Measurements from ENCODE around the gene LENG9. TPM values are rescaled to one million over a fixed set of nuclear protein-coding genes. Genes with fewer than 3 reads are reported as not detected.

The LENG9 gene
- total RNA-seq, 4 donors from 2014 or later: 2.6 to 9.1 (median 4.5) TPM

DNA sequence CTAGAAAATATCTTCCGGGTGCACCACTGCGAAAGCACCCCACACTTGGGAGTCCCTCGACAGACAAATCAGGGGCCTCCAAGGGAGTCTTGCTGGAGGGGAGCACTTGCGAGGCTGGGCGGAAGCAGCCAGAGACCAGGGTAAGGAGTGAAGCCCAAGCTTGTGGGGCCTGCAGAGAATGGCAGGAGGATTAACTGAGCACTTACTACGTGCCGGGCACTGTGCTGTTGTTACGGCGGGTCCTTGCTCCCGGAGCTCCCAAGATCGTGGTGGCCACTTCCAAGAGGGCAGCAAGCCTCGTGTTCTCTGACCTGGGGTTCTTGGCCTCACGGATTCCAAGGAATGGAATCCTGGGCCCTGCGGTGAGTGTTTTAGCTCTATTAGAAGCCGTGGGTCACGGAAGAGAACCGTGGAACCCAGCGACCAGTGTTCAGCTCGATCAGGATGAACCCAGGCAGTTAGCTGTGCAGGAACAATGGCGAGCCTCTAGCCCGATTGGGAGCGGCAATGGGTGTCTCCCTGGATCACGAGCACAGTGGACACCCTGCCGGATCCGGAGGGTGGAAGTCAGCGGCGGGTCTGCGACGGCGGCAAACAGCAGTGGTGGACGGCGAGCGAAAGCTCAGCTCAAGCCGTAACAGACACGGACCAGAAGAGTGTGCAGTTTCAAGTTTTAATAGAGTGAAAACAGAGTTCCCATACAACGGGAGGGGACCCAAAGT, 38.8 kb downstream of the LENG9 start:
- Histone ChIP-seq H3K4me1 (peaks cover 0 to 16% (median 0%) of the 10 kb centered on the region in 3 donors), H3K9me3 (no peaks in the 10 kb centered on the region), H3K4me3 (no peak overlapping the region), H3K36me3 (no peaks in the 10 kb centered on the region), H3K27ac (no peak overlapping the region), H3K27me3 (peaks cover 95% of the 10 kb centered on the region)
- TF ChIP-seq EP300 (IDR thresholded peaks at IDR 0.05) (no peak), POLR2A (IDR thresholded peaks at IDR 0.05) (no peak), POLR2AphosphoS5 (IDR thresholded peaks at IDR 0.05) (no peak), CTCF (IDR thresholded peaks at IDR 0.05) (no peak)
- no peak for ATAC-seq
- WGBS, 2 donors (ENCODE audit: low coverage in 1 of 2): 65 to 85% methylated on average over 4 to 10 of the region's 36 CpGs

DNA sequence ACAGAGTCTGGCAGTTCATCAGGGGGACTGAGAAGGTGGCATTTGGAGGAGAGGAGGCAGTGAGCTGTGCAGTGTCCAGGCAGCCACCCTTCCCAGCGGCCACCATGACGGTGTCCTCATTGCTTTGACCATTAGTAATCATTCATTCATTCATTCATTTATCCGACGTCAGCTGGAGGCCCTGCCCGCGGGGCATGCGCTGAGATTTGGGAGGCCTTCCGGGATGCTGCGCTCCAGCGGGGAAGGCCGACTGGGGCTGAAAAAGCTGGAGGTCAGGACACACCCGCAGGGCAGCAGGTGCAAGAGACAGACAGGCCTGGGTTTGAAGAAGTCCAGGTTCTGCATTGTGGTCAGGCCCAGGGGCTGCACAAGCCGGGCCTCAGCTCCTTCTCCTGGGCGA, 39.4 kb downstream of the LENG9 start:
- peaks cover 95% of the 10 kb centered on the region for H3K27me3 ChIP-seq

GRCh38 chr19:54422136-54422535, 41.4 kb downstream of the LENG9 start:
- no peak overlapping the region for H3K27ac ChIP-seq
- peaks cover 0 to 23% (median 0%) of the 10 kb centered on the region in 3 donors for H3K4me1 ChIP-seq
- H3K4me3 ChIP-seq: no peak overlapping the region
- peaks cover 96% of the 10 kb centered on the region for H3K27me3 ChIP-seq
- no peaks in the 10 kb centered on the region for H3K36me3 ChIP-seq
- WGBS, 2 donors (ENCODE audit: low coverage in 1 of 2): 75% methylated on average over 2 of the region's 20 CpGs; no CpG with 5 or more reads in 1 of the 2 donors
- no peak for ATAC-seq
- H3K9me3 ChIP-seq: no peaks in the 10 kb centered on the region
- TF ChIP-seq POLR2A (IDR thresholded peaks at IDR 0.05): no peak
- no peak for TF ChIP-seq CTCF (IDR thresholded peaks at IDR 0.05)
- TF ChIP-seq POLR2AphosphoS5 (IDR thresholded peaks at IDR 0.05): no peak
- no peak for TF ChIP-seq EP300 (IDR thresholded peaks at IDR 0.05)

More for the DNA sequence above, 39.4 kb downstream of the LENG9 start:
- 79 to 86% methylated on average over 3 to 5 of the region's 14 CpGs for WGBS, 2 donors (ENCODE audit: low coverage in 1 of 2)
- ATAC-seq: no peak
- Histone ChIP-seq H3K9me3 (no peaks in the 10 kb centered on the region), H3K4me1 (peaks cover 0 to 14% (median 0%) of the 10 kb centered on the region in 3 donors), H3K4me3 (no peak overlapping the region), H3K27ac (no peak overlapping the region), H3K36me3 (no peaks in the 10 kb centered on the region)
- TF ChIP-seq EP300 (IDR thresholded peaks at IDR 0.05) (no peak), POLR2A (IDR thresholded peaks at IDR 0.05) (no peak), CTCF (IDR thresholded peaks at IDR 0.05) (no peak), POLR2AphosphoS5 (IDR thresholded peaks at IDR 0.05) (no peak)

GRCh38 chr19:54421521-54421920, 42.1 kb downstream of the LENG9 start:
- peaks cover 0 to 23% (median 0%) of the 10 kb centered on the region in 3 donors for H3K4me1 ChIP-seq
- H3K4me3 ChIP-seq: no peak overlapping the region
- WGBS, 2 donors (ENCODE audit: low coverage in 1 of 2): 67% methylated on average over 1 of the region's 7 CpGs; no CpG with 5 or more reads in 1 of the 2 donors
- TF ChIP-seq CTCF (IDR thresholded peaks at IDR 0.05): no peak
- no peak for TF ChIP-seq POLR2A (IDR thresholded peaks at IDR 0.05)
- TF ChIP-seq POLR2AphosphoS5 (IDR thresholded peaks at IDR 0.05): no peak
- TF ChIP-seq EP300 (IDR thresholded peaks at IDR 0.05): no peak
- H3K9me3 ChIP-seq: no peaks in the 10 kb centered on the region
- peaks cover 98% of the 10 kb centered on the region for H3K27me3 ChIP-seq
- ATAC-seq: no peak
- H3K36me3 ChIP-seq: no peaks in the 10 kb centered on the region
- H3K27ac ChIP-seq: peak overlapping the region in 2 of 4 donors; percentile 26 to 75

GRCh38 chr19:54421169-54421516, 42.4 kb downstream of the LENG9 start:
- Histone ChIP-seq H3K36me3 (no peaks in the 10 kb centered on the region), H3K4me3 (peak overlapping the region in 1 of 2 donors; percentile 23), H3K27me3 (peaks cover 98% of the 10 kb centered on the region), H3K4me1 (peaks cover 0 to 23% (median 0%) of the 10 kb centered on the region in 3 donors), H3K9me3 (no peaks in the 10 kb centered on the region), H3K27ac (peak overlapping the region in 3 of 4 donors; percentile 11 to 75 (median 26))
- no CpG with 5 or more reads among the region's 9 CpGs for WGBS, 2 donors (ENCODE audit: low coverage in 1 of 2)
- TF ChIP-seq CTCF (IDR thresholded peaks at IDR 0.05): no peak
- no peak for TF ChIP-seq POLR2AphosphoS5 (IDR thresholded peaks at IDR 0.05)
- TF ChIP-seq POLR2A (IDR thresholded peaks at IDR 0.05): no peak
- no peak for TF ChIP-seq EP300 (IDR thresholded peaks at IDR 0.05)
- ATAC-seq: no peak

All from gastroesophageal sphincter (tissue), 4 donors.